Measurements from ENCODE around the gene RANBP3.

DNA sequence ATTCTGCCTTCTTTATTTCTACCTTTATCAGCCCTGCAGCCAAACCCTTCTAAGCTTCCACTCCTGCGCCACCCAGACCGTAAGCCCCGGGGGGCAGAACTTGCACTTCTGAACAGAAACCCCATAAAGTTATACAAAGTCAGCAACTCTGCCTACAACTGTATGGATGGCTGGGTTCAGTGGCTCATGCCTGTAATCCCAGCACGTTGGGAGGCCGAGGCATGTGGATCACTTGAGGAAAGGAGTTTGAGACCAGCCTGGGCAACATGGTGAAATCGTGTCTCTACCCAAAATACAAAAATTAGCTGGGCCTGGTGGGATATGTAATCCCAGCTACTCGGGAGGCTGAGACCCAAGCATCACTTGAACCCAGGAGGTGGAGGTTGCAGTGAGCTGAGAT, 10.4 kb downstream of the RANBP3 start:
- TF ChIP-seq, protein P1, sequence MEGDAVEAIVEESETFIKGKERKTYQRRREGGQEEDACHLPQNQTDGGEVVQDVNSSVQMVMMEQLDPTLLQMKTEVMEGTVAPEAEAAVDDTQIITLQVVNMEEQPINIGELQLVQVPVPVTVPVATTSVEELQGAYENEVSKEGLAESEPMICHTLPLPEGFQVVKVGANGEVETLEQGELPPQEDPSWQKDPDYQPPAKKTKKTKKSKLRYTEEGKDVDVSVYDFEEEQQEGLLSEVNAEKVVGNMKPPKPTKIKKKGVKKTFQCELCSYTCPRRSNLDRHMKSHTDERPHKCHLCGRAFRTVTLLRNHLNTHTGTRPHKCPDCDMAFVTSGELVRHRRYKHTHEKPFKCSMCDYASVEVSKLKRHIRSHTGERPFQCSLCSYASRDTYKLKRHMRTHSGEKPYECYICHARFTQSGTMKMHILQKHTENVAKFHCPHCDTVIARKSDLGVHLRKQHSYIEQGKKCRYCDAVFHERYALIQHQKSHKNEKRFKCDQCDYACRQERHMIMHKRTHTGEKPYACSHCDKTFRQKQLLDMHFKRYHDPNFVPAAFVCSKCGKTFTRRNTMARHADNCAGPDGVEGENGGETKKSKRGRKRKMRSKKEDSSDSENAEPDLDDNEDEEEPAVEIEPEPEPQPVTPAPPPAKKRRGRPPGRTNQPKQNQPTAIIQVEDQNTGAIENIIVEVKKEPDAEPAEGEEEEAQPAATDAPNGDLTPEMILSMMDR (IDR thresholded peaks at IDR 0.05), result no peak
- TF ChIP-seq POLR2A (IDR thresholded peaks at IDR 0.05), result no peak

Data from adrenal gland (tissue), 5 donors.